ENCODE measurements around the gene JUND. TPM values are rescaled to one million over a fixed set of nuclear protein-coding genes. Genes with fewer than 3 reads are reported as not detected.

JUND gene
- total RNA-seq (2021; fragmentation: NEBNext Ultra II Directional; extraction: Animal tissue kit (Norgen Biotek cat#: 25700)) (77.5 and 95.8 TPM in 2 replicates), polyA plus RNA-seq (2011; rRNA removed) (54.0 and 64.4 TPM in 2 replicates), polyA minus RNA-seq (2011; rRNA and poly(A)+ RNA removed) (21.2 and 23.0 TPM in 2 replicates)
- 88.8 TPM for polyA plus RNA-seq (2011; cell fraction: cytosol; rRNA removed)
- polyA plus RNA-seq (2011; cell fraction: nucleus; rRNA removed), result 97.7 TPM
- polyA plus RNA-seq (2012, experiment 1 of 2), result 15.6 to 62.2 TPM (median 61.4 TPM) in 4 replicates
- polyA plus RNA-seq (2012, experiment 2 of 2), result 20.8 TPM
- 45.5 TPM for polyA plus RNA-seq (2013, experiment 1 of 2)
- 50.7 TPM for polyA plus RNA-seq (2013, experiment 2 of 2)
- polyA minus RNA-seq (2011; cell fraction: cytosol; rRNA and poly(A)+ RNA removed), result 115 TPM
- polyA minus RNA-seq (2011; cell fraction: nucleus; rRNA and poly(A)+ RNA removed), result 188 TPM
- long read RNA-seq, experiment 1, transcript JUND-201 (1 exons, 1,863 nt), result major isoform, 73 of 74 reads
- long read RNA-seq, experiment 1, partial matches to known transcripts, result 0 of 74 reads
- long read RNA-seq, experiment 1, other reads (novel, unspliced or antisense), result 0 of 74 reads
- long read RNA-seq, experiment 2, result 0 reads

- H3K36me3 ChIP-seq (ENCODE audit: control insufficient read depth in 2 of 4, insufficient read depth in 4 of 4, low read length in 3 of 4), result peaks cover 0 to 5% (median 3%) of the 10 kb centered on the region in 4 experiments; a peak in 3 of 8 replicates
- peaks cover 10% of the 10 kb centered on the region; the same call in 1 of the 2 replicates for H3K23me2 ChIP-seq (ENCODE audit: low read depth, low read length)
- H3K14ac ChIP-seq (ENCODE audit: insufficient read length), result no peak within 1 kb of the TSS
- H3K4me2 ChIP-seq (ENCODE audit: insufficient read depth in 1 of 2, low read depth in 2 of 2, low read length in 2 of 2), result peak within 1 kb of the TSS; percentile 76 to 81
- H3K4me1 ChIP-seq (replicated peaks in 1 of 4; ENCODE audit: control insufficient read depth in 3 of 4, insufficient read depth in 4 of 4, low read length in 3 of 4), result peaks cover 4 to 14% (median 8%) of the 10 kb centered on the region in 4 experiments; a peak in 5 of 7 replicates
- peak within 1 kb of the TSS; percentile 71 for H4K5ac ChIP-seq (ENCODE audit: insufficient read length, low read depth, low read length)
- H3K27me3 ChIP-seq (replicated peaks in 1 of 4; ENCODE audit: control insufficient read depth in 3 of 4, extremely low read depth in 1 of 4, insufficient read depth in 3 of 4, low read length in 3 of 4), result no peaks in the 10 kb centered on the region; a peak in 1 of 7 replicates
- peak within 1 kb of the TSS; percentile 99 for H2BK12ac ChIP-seq (ENCODE audit: low read depth, low read length)
- 3% methylated on average over 28 of the region's 138 CpGs; no CpG with 5 or more reads in 1 of the 2 experiments for WGBS, 2 experiments (ENCODE audit: extremely low coverage in 1 of 2, insufficient coverage in 1 of 2, insufficient read length in 1 of 2, insufficient replicate concordance in 2 of 2, low coverage in 1 of 2, low lambda C conversion rate in 2 of 2, missing lambda C conversion rate in 1 of 2)
- H4K20me1 ChIP-seq (replicated peaks in 1 of 2; ENCODE audit: control insufficient read depth in 1 of 2, insufficient read depth in 2 of 2, low read length in 2 of 2), result peaks cover 9 to 16% of the 10 kb centered on the region in 2 experiments
- H3K9ac ChIP-seq (replicated peaks in 1 of 4; ENCODE audit: extremely low read depth in 1 of 4, low read depth in 3 of 4, low read length in 3 of 4), result peak within 1 kb of the TSS; percentile 95 to 99 (median 96)
- peak within 1 kb of the TSS; percentile 96 for H4K91ac ChIP-seq (replicated peaks; ENCODE audit: insufficient read length, low read length)
- H2BK15ac ChIP-seq (ENCODE audit: low read length), result peak within 1 kb of the TSS; percentile 89; the same call in 1 of the 2 replicates
- peak within 1 kb of the TSS; percentile 99; the same call in 1 of the 2 replicates for H2AK5ac ChIP-seq (ENCODE audit: low read depth, low read length)
- H3K27ac ChIP-seq (ENCODE audit: low read depth, low read length), result peak within 1 kb of the TSS; percentile 95
- peak; percentile 90 to 97 for DNase-seq (ENCODE audit: low read depth in 1 of 2, low spot score in 2 of 2)
- FAIRE-seq, result no peak
- peaks cover 0 to 28% of the 10 kb centered on the region in 2 experiments; a peak in 3 of 4 replicates for H3K79me2 ChIP-seq (ENCODE audit: control insufficient read depth in 1 of 2, insufficient read depth in 2 of 2, low read length in 2 of 2)
- no peak within 1 kb of the TSS for H3K23ac ChIP-seq (ENCODE audit: insufficient read length)
- peak within 1 kb of the TSS; percentile 72; the same call in 1 of the 2 replicates for H2BK20ac ChIP-seq (ENCODE audit: low read length)
- peak within 1 kb of the TSS; percentile 79 for H3K56ac ChIP-seq (replicated peaks; ENCODE audit: insufficient read length, low read depth, low read length)
- H2BK5ac ChIP-seq (ENCODE audit: low read depth, low read length), result peak within 1 kb of the TSS; percentile 99
- H3K79me1 ChIP-seq (ENCODE audit: low read depth, low read length), result peaks cover 13% of the 10 kb centered on the region; the same call in 1 of the 2 replicates
- H2AFZ ChIP-seq (ENCODE audit: low read length), result no peak within 1 kb of the TSS
- H2BK120ac ChIP-seq (replicated peaks; ENCODE audit: low read depth, low read length), result peak within 1 kb of the TSS; percentile 82
- H3K4me3 ChIP-seq (ENCODE audit: extremely low read depth in 1 of 4, insufficient read depth in 2 of 4, low read depth in 3 of 4, low read length in 4 of 4), result peak within 1 kb of the TSS; percentile 88 to 99 (median 92)
- peak within 1 kb of the TSS; percentile 99 for H4K8ac ChIP-seq (ENCODE audit: extremely low read depth, insufficient read depth, low read length)
- no peaks in the 10 kb centered on the region for H3K9me3 ChIP-seq (ENCODE audit: insufficient read depth in 2 of 2, low read depth in 1 of 2, low read length in 1 of 2)
- CTCF ChIA-PET (ENCODE audit: partially characterized antibody), result interaction anchor here (1.0 to 13.6 kb wide), 11 partner anchors 12 to 135 kb away, joined by 3 to 242 read pairs (median 51); partner anchors contain the start of gene LSM4
- peak within 1 kb of the TSS; percentile 89 for H3K4ac ChIP-seq (replicated peaks; ENCODE audit: insufficient read length, low read depth, low read length)
- peak within 1 kb of the TSS; percentile 96 for H3K18ac ChIP-seq (ENCODE audit: extremely low read depth, low read length)
- POLR2A ChIA-PET (ENCODE audit: partially characterized antibody), result interaction anchor here (0.5 to 10.3 kb wide), 71 partner anchors 9 to 402 kb away, joined by 3 to 237 read pairs (median 6); partner anchors contain the start of genes ELL, GDF15, IQCN and LRRC25
- no peak for TF ChIP-seq RBBP5 (IDR thresholded peaks at IDR 0.05; ENCODE audit: borderline replicate concordance, low read depth, low read length)
- no peak for TF ChIP-seq KDM4A (IDR thresholded peaks at IDR 0.05; ENCODE audit: low read depth, low read length, severe bottlenecking)
- peak in 1 of 2 experiments; percentile 49; a peak in 1 of 4 replicates for TF ChIP-seq HDAC2 (IDR thresholded peaks at IDR 0.05; ENCODE audit: borderline replicate concordance in 1 of 2, low read depth in 2 of 2, low read length in 2 of 2)
- no peak for TF ChIP-seq CBX8 (IDR thresholded peaks at IDR 0.05; ENCODE audit: borderline replicate concordance, low read depth, low read length)
- no peak for TF ChIP-seq USF2 (IDR thresholded peaks at IDR 0.05; ENCODE audit: low read length)
These were observed at the start of gene JUND for GRCh38 chr19:18281082-18282020. JUND (minus strand) TSS chr19:18281622; CDS start chr19:18281484, 138 bp downstream.

All from H1 (cell line).